ENCODE data around the gene PRDM5.

- no peak for TF ChIP-seq CTCF (IDR thresholded peaks at IDR 0.05)
- TF ChIP-seq POLR2AphosphoS5 (IDR thresholded peaks at IDR 0.05), result no peak
- no peak for TF ChIP-seq POLR2A (IDR thresholded peaks at IDR 0.05)
These were observed 250.4 kb downstream of the PRDM5 start for GRCh38 chr4:120672076-120672475.

All from prostate gland (tissue), 2 donors.